GM10248 (cell line): ENCODE results near the gene KCNE3.
A peak's percentile ranks its signal among the peaks of the same experiment; 100 is the strongest.

ENCODE experiments used
- CTCF ChIA-PET: fragments of 300-600 bp; sonication (Branson Sonifier 250); formaldehyde crosslinking; extraction: SDS; loops from one replicate; lab custom pipeline; 2021; ENCODE audit warnings: antibody characterized with exemption; lab: Yijun Ruan, JAX
- POLR2A ChIA-PET: fragments of 350-650 bp; sonication (Branson Sonifier 250); formaldehyde crosslinking; extraction: SDS; loops from one replicate; lab custom pipeline; 2020; ENCODE audit warnings: antibody characterized with exemption; lab: Yijun Ruan, JAX
- DNase-seq: peaks from one replicate; pipeline ENCODE4 v3.0.0; 2012; ENCODE audit errors: extremely low spot score
- CTCF ChIP-seq: IDR thresholded peaks from 2 replicates; pipeline ENCODE4 v1.5.1; 2012; ENCODE audit warnings: mild to moderate bottlenecking, low read depth; ENCODE audit errors: extremely low read depth, missing control alignments, control extremely low read depth

The KCNE3 gene

GRCh38 chr11:74493791-74494630, 26.7 kb upstream of the KCNE3 start:
- TF ChIP-seq CTCF: no peak
- ChIA-PET POLR2A (no interaction called here), CTCF (interaction anchor here (1.2 to 2.2 kb wide), 8 partner anchors 13 to 239 kb away, joined by 3 to 6 read pairs (median 4); no protein-coding TSS in a partner anchor)
- DNase-seq: no peak

- peak; percentile 96 for DNase-seq
- POLR2A ChIA-PET: interaction anchor here (0.7 to 1.2 kb wide), 2 partner anchors 92 to 100 kb away, joined by 4 to 5 read pairs; partner anchors contain the start of gene POLD3
- no peak for TF ChIP-seq CTCF
- CTCF ChIA-PET: interaction anchor here (1.2 to 2.2 kb wide), 7 partner anchors 14 to 238 kb away, joined by 3 to 6 read pairs (median 4); no protein-coding TSS in a partner anchor
These were observed 25.8 kb upstream of the KCNE3 start, which contains the start of gene LIPT2 for GRCh38 chr11:74492974-74493790. LIPT2 (minus strand) TSS chr11:74493724; CDS start chr11:74493703, 21 bp downstream.

GRCh38 chr11:74492084-74492483, 24.7 kb upstream of the KCNE3 start:
- ChIA-PET CTCF (interaction anchor here (1.1 kb wide), 1 partner anchor 39 kb away, joined by 3 read pairs; no protein-coding TSS in a partner anchor), POLR2A (interaction anchor here (1.2 kb wide), 1 partner anchor 101 kb away, joined by 4 read pairs; the partner anchor contains the start of gene POLD3)
- TF ChIP-seq CTCF: no peak
- DNase-seq: no peak

- ChIA-PET CTCF (interaction anchor here (1.1 to 1.4 kb wide), 2 partner anchors 38 to 235 kb away, joined by 3 read pairs; no protein-coding TSS in a partner anchor), POLR2A (no interaction called here)
- TF ChIP-seq CTCF: no peak
- no peak for DNase-seq
These were observed 23.6 kb upstream of the KCNE3 start for GRCh38 chr11:74490941-74491340.

GRCh38 chr11:74487875-74488274, 20.5 kb upstream of the KCNE3 start:
- ChIA-PET CTCF (interaction anchor here (1.1 to 1.6 kb wide), 3 partner anchors 12 to 38 kb away, joined by 4 to 5 read pairs (median 5); no protein-coding TSS in a partner anchor), POLR2A (no interaction called here)
- no peak for DNase-seq
- no peak for TF ChIP-seq CTCF

GRCh38 chr11:74485868-74486267, 18.5 kb upstream of the KCNE3 start:
- DNase-seq: no peak
- ChIA-PET CTCF (interaction anchor here (1.7 to 2.1 kb wide), 2 partner anchors 10 to 32 kb away, joined by 4 to 5 read pairs; no protein-coding TSS in a partner anchor), POLR2A (no interaction called here)
- no peak for TF ChIP-seq CTCF
